Stimulated activated CD8-positive, alpha-beta memory T cell treated with anti-CD3 and anti-CD28 coated beads, Interleukin-7, amount 100 ng/mL, for 48 hours (primary cell): ENCODE data around the gene PROZ.

Experiments
- DNase-seq, 2 donors: peaks; one replicate each; pipeline ENCODE4 v3.0.0-alpha.2; 2020; ENCODE audit warnings: low read depth in 1 of 2; ENCODE audit errors: extremely low read depth in 1 of 2

The PROZ gene

GRCh38 chr13:113119166-113119821 lies 39.2 kb upstream of the PROZ start:
- no peak for DNase-seq

- DNase-seq, result no peak
Measured at GRCh38 chr13:113119822-113120189, 38.6 kb upstream of the PROZ start.

GRCh38 chr13:113120300-113121182 lies 37.9 kb upstream of the PROZ start:
- no peak for DNase-seq

GRCh38 chr13:113121183-113121927 lies 37.1 kb upstream of the PROZ start:
- no peak for DNase-seq

GRCh38 chr13:113121928-113122471 lies 36.4 kb upstream of the PROZ start:
- DNase-seq, result no peak

GRCh38 chr13:113122550-113123225 lies 35.8 kb upstream of the PROZ start, which contains the start of gene F10:
TSS of gene F10 (plus strand) at chr13:113122799. CDS start at chr13:113122856, 57 bp downstream.
- DNase-seq, result no peak

- no peak for DNase-seq
Measured at GRCh38 chr13:113123226-113124201, 34.9 kb upstream of the PROZ start.

- DNase-seq, result no peak
Measured at GRCh38 chr13:113124211-113124970, 34.1 kb upstream of the PROZ start.

- DNase-seq, result no peak
Measured at GRCh38 chr13:113125506-113126264, 32.8 kb upstream of the PROZ start.

- no peak for DNase-seq
Measured at GRCh38 chr13:113126265-113127150, 31.9 kb upstream of the PROZ start.

- DNase-seq, result no peak
Measured at GRCh38 chr13:113129480-113129879, 29.0 kb upstream of the PROZ start.

GRCh38 chr13:113129921-113130750 lies 28.3 kb upstream of the PROZ start:
- no peak for DNase-seq

GRCh38 chr13:113135281-113135760 lies 23.1 kb upstream of the PROZ start:
- no peak for DNase-seq

- no peak for DNase-seq
Measured at GRCh38 chr13:113137691-113138298, 20.7 kb upstream of the PROZ start.

- no peak for DNase-seq
Measured at GRCh38 chr13:113138792-113139551, 19.5 kb upstream of the PROZ start.
